ENCODE results near the gene GPC5. TPM values are rescaled to one million over a fixed set of nuclear protein-coding genes. Genes with fewer than 3 reads are reported as not detected.

GPC5 gene
- total and polyA plus RNA-seq, 2 of the 8 experiments (the other 6 are each of a cell fraction or from before 2014, with no cell fraction given), result 0.20 to 0.39 TPM

DNA sequence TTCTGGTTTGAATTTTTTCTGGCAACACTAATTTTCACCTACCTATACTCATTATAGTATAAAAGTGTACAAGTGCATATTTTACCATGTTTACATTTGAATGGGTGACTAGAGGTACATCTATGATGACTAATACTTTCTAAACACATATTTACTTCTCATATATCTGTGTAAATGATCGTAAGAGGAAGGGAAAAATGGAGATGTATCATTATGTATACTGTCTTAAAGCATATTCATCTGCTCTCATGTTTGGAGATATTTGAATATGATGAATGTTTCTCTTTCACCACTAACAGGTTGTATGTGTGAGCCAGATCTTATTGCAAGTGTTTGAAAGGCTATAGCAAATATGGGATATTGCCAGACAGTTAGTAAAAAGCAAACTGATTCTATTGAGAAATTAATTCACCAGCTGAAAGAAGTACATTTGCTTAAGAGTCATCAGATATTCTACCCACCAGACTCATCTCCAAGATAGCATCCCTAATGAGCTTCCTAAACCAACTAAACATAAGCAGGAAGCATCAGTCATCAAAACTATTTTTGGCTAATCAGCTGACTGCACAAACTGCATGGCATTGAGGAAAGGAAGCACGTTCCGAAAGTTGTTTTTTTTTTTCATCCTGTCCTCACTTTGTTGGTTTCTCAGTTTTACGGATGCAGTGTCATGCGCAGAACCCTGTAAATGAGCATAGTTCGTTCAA, 738.2 kb downstream of the GPC5 start:
- no peak overlapping the region for H2BK15ac ChIP-seq (ENCODE audit: low read length)
- no peak for FAIRE-seq
- H4K8ac ChIP-seq (ENCODE audit: extremely low read depth, insufficient read depth, low read length), result no peak overlapping the region
- TF ChIP-seq, protein P1, sequence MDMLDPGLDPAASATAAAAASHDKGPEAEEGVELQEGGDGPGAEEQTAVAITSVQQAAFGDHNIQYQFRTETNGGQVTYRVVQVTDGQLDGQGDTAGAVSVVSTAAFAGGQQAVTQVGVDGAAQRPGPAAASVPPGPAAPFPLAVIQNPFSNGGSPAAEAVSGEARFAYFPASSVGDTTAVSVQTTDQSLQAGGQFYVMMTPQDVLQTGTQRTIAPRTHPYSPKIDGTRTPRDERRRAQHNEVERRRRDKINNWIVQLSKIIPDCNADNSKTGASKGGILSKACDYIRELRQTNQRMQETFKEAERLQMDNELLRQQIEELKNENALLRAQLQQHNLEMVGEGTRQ (IDR thresholded peaks at IDR 0.05; ENCODE audit: low read length), result no peak
- no peak for TF ChIP-seq GABPA (IDR thresholded peaks at IDR 0.05; ENCODE audit: borderline replicate concordance, insufficient read depth, low read length)
- no peak for TF ChIP-seq SP1 (IDR thresholded peaks at IDR 0.05; ENCODE audit: low read depth, low read length)
- no peak for TF ChIP-seq MAFK (IDR thresholded peaks at IDR 0.05; ENCODE audit: low read depth, low read length)
- TF ChIP-seq EGR1 (IDR thresholded peaks at IDR 0.05; ENCODE audit: borderline replicate concordance, low read depth, low read length), result no peak
- no peak for TF ChIP-seq SP4 (IDR thresholded peaks at IDR 0.05; ENCODE audit: low read length)
- no peak for TF ChIP-seq SAP30 (IDR thresholded peaks at IDR 0.05; ENCODE audit: insufficient read depth, insufficient replicate concordance, low read length)
- TF ChIP-seq PHF8 (conservative IDR thresholded peaks at IDR 0.05; ENCODE audit: low read depth, low read length), result no peak
- no peak for TF ChIP-seq KDM4A (IDR thresholded peaks at IDR 0.05; ENCODE audit: low read depth, low read length, severe bottlenecking)
- TF ChIP-seq RFX5 (IDR thresholded peaks at IDR 0.05; ENCODE audit: borderline replicate concordance, low read depth, low read length), result no peak
- TF ChIP-seq TBP (IDR thresholded peaks at IDR 0.05; ENCODE audit: low read depth, low read length), result no peak
- TF ChIP-seq SIX5 (IDR thresholded peaks at IDR 0.05; ENCODE audit: low read depth, low read length), result no peak
- TF ChIP-seq SRF (IDR thresholded peaks at IDR 0.05; ENCODE audit: low read depth, low read length), result no peak

More for the DNA sequence above, 738.2 kb downstream of the GPC5 start:
- Histone ChIP-seq H3K56ac (replicated peaks; ENCODE audit: insufficient read length, low read depth, low read length) (no peak overlapping the region), H3K27ac (ENCODE audit: low read depth, low read length) (no peak overlapping the region), H2BK12ac (ENCODE audit: low read depth, low read length) (no peak overlapping the region), H3K27me3 (replicated peaks in 1 of 4; ENCODE audit: control insufficient read depth in 3 of 4, extremely low read depth in 1 of 4, insufficient read depth in 3 of 4, low read length in 3 of 4) (no peaks in the 10 kb centered on the region), H4K5ac (ENCODE audit: insufficient read length, low read depth, low read length) (no peak overlapping the region), H2AK5ac (ENCODE audit: low read depth, low read length) (no peak overlapping the region), H2BK20ac (ENCODE audit: low read length) (no peak overlapping the region), H3K4me1 (replicated peaks in 1 of 4; ENCODE audit: control insufficient read depth in 3 of 4, insufficient read depth in 4 of 4, low read length in 3 of 4) (no peaks in the 10 kb centered on the region), H3K23me2 (ENCODE audit: low read depth, low read length) (no peaks in the 10 kb centered on the region; the same call in 1 of the 2 replicates), H3K18ac (ENCODE audit: extremely low read depth, low read length) (no peak overlapping the region), H3K4me3 (ENCODE audit: extremely low read depth in 1 of 4, insufficient read depth in 2 of 4, low read depth in 3 of 4, low read length in 4 of 4) (no peak overlapping the region), H4K20me1 (replicated peaks in 1 of 2; ENCODE audit: control insufficient read depth in 1 of 2, insufficient read depth in 2 of 2, low read length in 2 of 2) (no peaks in the 10 kb centered on the region), H3K4me2 (ENCODE audit: insufficient read depth in 1 of 2, low read depth in 2 of 2, low read length in 2 of 2) (no peak overlapping the region), H2AFZ (ENCODE audit: low read length) (no peak overlapping the region), H3K9ac (replicated peaks in 1 of 4; ENCODE audit: extremely low read depth in 1 of 4, low read depth in 3 of 4, low read length in 3 of 4) (no peak overlapping the region), H3K79me1 (ENCODE audit: low read depth, low read length) (no peaks in the 10 kb centered on the region), H2BK120ac (replicated peaks; ENCODE audit: low read depth, low read length) (no peak overlapping the region), H3K79me2 (ENCODE audit: control insufficient read depth in 1 of 2, insufficient read depth in 2 of 2, low read length in 2 of 2) (no peaks in the 10 kb centered on the region), H3K14ac (ENCODE audit: insufficient read length) (no peak overlapping the region), H3K36me3 (ENCODE audit: control insufficient read depth in 2 of 4, insufficient read depth in 4 of 4, low read length in 3 of 4) (no peaks in the 10 kb centered on the region), H4K91ac (replicated peaks; ENCODE audit: insufficient read length, low read length) (no peak overlapping the region), H3K4ac (replicated peaks; ENCODE audit: insufficient read length, low read depth, low read length) (no peak overlapping the region), H2BK5ac (ENCODE audit: low read depth, low read length) (no peak overlapping the region), H3K23ac (ENCODE audit: insufficient read length) (no peak overlapping the region), H3K9me3 (ENCODE audit: insufficient read depth in 2 of 2, low read depth in 1 of 2, low read length in 1 of 2) (no peaks in the 10 kb centered on the region)
- POLR2A ChIA-PET (ENCODE audit: partially characterized antibody), result no interaction called here
- CTCF ChIA-PET (ENCODE audit: partially characterized antibody), result no interaction called here
- DNase-seq (ENCODE audit: low read depth in 1 of 2, low spot score in 2 of 2), result no peak
- WGBS, 2 experiments (ENCODE audit: extremely low coverage in 1 of 2, insufficient coverage in 1 of 2, insufficient read length in 1 of 2, insufficient replicate concordance in 2 of 2, low coverage in 1 of 2, low lambda C conversion rate in 2 of 2, missing lambda C conversion rate in 1 of 2), result 73% methylated on average over 6 of the region's 6 CpGs; no CpG with 5 or more reads in 1 of the 2 experiments

Data from H1 (cell line).